HG03045 (cell line): ENCODE measurements around the gene PDE8A.

ENCODE experiments used
- ATAC-seq: cut with Tn5 transposase; IDR thresholded peaks from one replicate; pipeline ENCODE4 v1.9.1; 2021; ENCODE audit warnings: mild to moderate bottlenecking, moderate library complexity; ENCODE audit not compliant: unreplicated experiment

PDE8A gene

GRCh38 chr15:85029221-85029620 lies 47.6 kb downstream of the PDE8A start:
- ATAC-seq = no peak

- no peak for ATAC-seq
Observed at GRCh38 chr15:85030301-85030929, 48.8 kb downstream of the PDE8A start.

GRCh38 chr15:85031086-85031943 lies 49.7 kb downstream of the PDE8A start:
- no peak for ATAC-seq

- ATAC-seq = no peak
Observed at GRCh38 chr15:85031944-85032558, 50.4 kb downstream of the PDE8A start.

DNA sequence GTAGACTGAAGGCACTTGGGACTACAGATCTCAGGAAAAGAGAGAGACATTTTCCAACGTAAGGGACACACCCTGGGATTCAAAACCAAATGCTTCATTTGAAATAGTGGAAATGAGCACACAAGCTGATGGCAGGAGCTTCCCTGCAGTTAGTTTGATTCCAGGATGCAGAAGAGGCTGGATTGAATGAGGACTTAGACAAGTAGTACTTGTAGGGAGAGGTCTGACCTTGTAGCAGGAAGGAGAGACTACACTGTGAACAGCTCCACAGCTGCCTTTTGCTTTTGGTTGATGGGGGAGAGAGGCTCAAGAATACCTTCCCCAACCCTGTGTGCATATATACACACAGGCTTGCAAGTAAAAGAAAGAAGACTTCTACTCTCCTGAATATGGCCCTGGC lies 51.5 kb downstream of the PDE8A start:
- no peak for ATAC-seq

DNA sequence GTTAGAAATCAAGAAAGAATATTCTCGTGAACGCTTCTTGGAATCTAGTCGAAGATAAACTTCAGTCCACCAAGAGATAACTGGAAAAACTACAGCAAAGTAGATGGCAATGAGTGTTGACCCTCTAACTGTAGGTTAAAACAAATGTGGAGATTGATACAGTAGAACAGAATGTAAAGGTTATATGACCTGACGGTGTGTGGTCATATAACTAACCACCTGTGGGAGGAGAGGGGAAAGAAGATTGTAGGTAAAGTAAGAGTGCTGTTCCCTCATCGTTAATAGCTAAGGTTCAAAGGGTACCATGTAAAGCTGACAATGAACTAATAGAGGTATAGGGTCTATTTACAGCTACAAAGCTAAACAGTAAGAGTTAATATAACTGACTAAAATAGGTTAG lies 52.6 kb downstream of the PDE8A start:
- ATAC-seq = no peak

GRCh38 chr15:85035980-85036379 lies 54.3 kb downstream of the PDE8A start:
- no peak for ATAC-seq

DNA sequence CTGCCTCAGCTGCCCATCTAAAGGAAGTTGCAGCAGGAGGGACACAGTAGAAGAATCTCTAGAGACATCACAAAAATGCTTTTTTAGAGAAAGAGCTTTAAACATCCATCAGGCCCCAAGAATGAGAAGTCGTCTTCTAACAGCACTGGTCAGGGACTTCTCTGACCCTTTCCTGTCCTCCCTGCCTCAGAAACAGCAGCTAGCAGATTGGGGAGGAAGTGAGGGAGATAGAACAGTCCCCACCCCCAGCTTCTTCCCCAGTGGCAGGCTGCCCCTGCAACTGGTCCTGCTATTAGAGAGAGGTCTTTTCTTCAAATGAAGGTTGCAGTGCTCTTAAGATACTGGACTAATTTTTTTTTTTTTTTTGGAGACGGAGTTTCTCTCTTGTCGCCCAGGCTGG lies 55.1 kb downstream of the PDE8A start:
- ATAC-seq = no peak

DNA sequence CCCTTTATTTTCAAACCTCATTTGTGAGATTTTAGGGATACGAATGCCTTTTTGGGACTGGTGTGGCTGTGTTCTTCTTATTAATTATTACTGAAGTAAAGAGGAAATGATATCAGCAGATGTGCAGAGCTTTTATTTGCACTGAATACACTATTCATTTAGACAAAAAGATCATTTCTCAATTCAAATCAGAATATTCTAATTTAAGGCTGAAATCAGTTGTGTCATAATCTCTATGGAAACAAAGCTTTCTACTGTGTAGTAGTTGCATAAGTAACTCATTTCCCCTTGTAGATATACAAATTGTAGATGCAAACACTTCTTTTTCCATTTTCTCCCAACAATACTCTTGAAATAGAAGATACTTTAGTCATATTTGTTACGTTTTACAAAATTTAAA lies 56.0 kb downstream of the PDE8A start:
- ATAC-seq = no peak

DNA sequence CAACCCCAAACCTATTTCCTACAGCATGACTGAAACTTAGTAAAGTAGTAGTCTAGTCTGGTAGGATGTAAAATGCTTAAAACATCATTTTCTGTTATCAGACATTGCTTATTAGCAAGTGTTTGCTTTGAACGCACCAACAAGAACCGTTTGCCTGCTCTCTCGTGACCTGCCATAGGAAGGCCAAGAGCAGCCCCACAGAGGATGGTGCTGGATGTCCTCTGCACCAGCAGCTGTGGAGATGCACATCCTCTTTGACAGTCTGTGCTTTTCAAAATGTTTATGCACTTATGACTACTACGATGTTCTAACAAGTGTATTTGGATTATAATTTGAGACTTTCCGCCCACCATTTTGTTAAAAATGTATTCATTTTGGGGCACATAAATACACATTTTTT lies 59.6 kb downstream of the PDE8A start:
- ATAC-seq = no peak

DNA sequence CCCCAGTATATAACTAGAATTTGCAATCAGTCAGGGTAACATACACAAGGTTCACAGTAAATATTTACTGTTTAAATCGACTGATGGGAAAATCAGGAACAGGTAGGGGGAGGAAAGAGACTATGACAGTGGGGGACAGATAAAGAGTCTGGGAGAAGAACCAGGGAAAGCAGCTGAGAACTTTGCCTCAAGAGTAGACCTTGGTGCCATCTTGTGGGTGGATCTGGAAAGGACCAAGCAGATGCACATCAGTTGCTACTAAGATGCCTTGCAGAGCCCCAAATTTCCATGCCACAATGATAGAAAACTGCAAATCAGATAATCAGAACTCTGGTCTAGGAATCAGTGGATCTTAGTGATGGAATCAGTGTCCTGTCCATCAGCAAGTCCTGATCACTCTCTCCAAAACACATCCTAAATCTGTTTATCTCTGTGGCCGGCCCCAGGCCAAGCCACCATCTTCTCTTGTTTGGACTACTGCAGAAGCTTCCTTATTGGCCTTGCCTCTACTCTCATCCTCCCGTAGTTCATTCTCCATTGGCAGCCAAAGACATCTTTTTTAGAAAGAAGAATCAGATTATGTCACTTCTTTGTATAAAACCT lies 62.7 kb downstream of the PDE8A start:
- no peak for ATAC-seq

DNA sequence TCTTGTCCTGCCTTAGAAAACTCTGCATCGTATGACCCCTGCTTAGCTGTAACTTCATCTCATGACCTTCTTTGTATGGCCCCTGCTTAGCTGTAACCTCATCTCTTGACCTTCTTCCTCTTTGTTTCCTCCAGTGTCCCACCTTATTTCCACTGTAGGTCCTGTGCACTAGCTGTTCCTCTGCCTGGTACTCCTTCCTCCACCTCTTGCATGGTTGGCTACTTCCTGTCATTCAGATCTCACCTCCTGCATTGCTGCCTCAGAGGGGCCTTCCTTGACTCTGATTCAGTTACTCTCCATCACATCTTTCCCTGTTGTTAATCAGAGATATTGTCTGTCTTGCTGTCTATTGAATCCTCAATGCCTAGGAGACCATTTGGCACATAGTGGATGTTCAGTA lies 63.2 kb downstream of the PDE8A start:
- ATAC-seq = no peak

DNA sequence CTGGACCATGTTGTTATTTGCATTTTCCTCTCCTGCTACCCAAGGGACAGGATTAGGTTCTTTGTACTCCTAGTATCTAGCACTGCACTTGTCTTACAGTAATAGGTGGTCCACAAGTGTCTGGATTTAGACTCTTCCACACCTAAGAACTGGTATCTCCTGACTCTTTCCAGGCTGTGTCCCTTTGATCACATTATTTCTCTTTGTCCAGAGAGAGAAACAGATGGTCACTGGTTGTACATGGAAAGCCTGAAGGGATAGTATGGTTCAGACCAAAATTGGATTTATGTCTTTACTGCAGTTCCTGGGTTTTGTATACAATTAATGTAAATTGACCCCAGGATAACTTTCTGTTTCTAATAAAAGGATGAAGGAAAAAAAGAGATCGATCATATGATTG lies 64.0 kb downstream of the PDE8A start:
- ATAC-seq = no peak

GRCh38 chr15:85047271-85047948 lies 65.8 kb downstream of the PDE8A start:
- ATAC-seq = no peak

DNA sequence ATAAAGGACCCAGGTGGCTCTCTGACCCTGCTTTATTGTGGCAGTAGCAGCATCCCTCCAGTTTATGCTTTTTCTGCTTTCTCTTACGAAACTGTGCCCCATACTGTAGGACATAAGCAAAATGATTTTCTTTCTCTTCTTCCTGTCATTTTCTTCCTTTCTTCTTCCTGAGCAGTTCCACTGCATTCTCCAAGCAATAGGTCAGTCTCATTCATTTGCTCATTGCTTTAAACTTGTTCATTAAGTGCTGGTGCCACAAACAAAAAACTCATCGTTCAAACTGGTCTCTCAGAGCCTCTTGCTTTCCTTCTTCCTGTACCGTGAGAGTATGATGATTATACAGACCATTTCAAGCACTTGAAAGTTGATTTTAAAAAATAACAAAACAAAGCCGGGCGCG lies 66.8 kb downstream of the PDE8A start:
- ATAC-seq = no peak

DNA sequence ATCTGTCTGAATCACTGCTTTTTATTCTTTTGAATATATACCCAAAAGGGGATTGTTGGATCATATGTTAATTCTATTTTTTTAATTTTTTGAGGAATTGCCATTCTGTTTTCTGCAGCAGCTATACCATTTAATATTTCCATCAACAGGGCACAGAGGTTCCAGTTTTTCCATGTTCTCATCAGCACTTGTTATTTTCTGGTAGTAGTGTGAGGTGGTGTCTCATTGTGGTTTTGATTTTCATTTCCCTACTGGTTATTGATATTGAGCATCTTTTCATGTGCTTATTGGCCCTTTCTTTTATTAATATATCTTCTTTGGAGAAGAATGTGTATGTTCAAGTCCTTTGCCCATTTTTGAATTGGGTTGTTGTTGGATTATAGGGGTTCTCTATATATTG lies 68.1 kb downstream of the PDE8A start:
- no peak for ATAC-seq

- no peak for ATAC-seq
Observed at GRCh38 chr15:85059734-85060133, 78.1 kb downstream of the PDE8A start.

DNA sequence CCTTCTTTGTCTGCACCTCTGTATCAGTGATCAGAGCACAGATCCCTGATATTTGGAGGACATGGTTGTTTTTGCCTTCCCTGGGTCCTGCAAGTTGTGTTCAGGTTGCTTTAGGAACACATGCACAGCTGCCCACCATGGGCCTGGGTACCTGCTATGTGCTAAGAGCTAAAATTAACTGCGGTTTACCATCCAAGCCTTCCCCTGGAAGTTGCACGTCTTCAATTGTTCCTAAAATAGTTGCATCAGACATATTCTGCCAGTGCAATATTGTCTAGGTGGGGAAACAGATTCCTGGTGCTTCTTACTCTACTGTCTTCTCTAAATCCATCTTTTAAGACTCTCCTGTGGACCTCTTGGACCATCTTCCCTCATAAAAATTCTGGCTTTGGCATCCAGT lies 80.9 kb downstream of the PDE8A start:
- ATAC-seq = no peak

- ATAC-seq = no peak
Observed at GRCh38 chr15:85063088-85063487, 81.4 kb downstream of the PDE8A start.

- no peak for ATAC-seq
Observed at GRCh38 chr15:85063522-85064079, 81.9 kb downstream of the PDE8A start.

- no peak for ATAC-seq
Observed at GRCh38 chr15:85064710-85065109, 83.1 kb downstream of the PDE8A start.
